ENCODE data around the gene ARRDC1. TPM values are rescaled to one million over a fixed set of nuclear protein-coding genes. Genes with fewer than 3 reads are reported as not detected.
A peak's percentile ranks its signal among the peaks of the same experiment; 100 is the strongest.
"Not testable (repeated sequence)": the region's sequence is repeated elsewhere in the genome, so short reads cannot be mapped to it uniquely, and the experiment has no call there.

ARRDC1 gene, protein sequence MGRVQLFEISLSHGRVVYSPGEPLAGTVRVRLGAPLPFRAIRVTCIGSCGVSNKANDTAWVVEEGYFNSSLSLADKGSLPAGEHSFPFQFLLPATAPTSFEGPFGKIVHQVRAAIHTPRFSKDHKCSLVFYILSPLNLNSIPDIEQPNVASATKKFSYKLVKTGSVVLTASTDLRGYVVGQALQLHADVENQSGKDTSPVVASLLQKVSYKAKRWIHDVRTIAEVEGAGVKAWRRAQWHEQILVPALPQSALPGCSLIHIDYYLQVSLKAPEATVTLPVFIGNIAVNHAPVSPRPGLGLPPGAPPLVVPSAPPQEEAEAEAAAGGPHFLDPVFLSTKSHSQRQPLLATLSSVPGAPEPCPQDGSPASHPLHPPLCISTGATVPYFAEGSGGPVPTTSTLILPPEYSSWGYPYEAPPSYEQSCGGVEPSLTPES
- 100 to 1,000 TPM in 1 of 3 donors, 10 to 100 TPM in 2; 23.8 to 122 (median 57.0) TPM for total RNA-seq

DNA sequence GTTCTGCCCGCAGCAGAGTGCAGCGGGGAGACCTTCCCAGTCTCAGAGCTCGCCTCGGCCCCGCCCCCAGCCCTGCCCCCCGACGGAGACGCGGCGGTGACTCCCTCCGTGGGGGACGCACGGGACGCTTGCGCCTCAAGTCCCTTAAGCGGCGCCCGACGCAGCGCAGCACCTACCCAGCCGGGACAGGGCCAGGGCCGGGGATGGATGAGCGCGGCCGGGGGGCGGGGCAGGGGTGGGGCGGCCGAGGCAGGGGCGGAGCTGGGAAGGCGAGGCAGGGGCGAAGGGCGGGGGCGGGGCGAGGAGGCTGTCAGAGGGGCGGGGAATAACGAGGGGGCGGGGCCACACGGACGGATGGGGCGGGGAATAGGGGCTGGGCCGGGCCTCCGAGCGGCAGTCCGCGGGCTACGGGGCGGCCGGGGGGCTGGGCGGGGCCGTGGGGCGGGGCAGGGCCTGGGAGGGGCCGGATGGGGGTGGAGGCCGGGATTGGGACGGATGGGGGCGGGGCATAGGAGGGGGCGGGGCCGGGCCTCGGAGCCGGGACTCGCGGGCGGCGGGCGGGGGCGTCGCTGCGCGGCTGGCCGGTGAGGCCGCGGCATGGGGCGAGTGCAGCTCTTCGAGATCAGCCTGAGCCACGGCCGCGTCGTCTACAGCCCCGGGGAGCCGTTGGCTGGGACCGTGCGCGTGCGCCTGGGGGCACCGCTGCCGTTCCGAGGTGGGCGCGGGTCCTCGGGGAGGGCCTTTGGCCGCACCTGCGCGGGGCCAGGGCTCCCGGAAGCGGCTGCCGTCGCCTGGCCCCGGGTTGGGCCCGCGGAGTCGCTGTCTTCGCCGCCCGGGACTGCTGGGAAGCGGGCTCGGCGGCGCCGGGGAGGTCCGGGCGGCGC is at the start of gene ARRDC1:
TSS of gene ARRDC1 (plus strand) at position 566 of the 884 bp plus-strand sequence. CDS start at position 598, 32 bp downstream.
- intact Hi-C loops (cut with DNase I; ENCODE audit: low total_unique reads), result loop anchor here (5.0 kb wide), 1 partner anchor 1123 kb away; the partner anchor contains the start of gene SEC16A
- peak; percentile 92 to 95 for DNase-seq (ENCODE audit: low spot score in 2 of 2)
- H3K4me1 ChIP-seq, result peaks cover 15 to 19% of the 10 kb centered on the region in 2 donors
- H3K4me3 ChIP-seq, result peak within 1 kb of the TSS; percentile 78 to 99 (median 80)
- peak within 1 kb of the TSS; percentile 88 to 92 for H3K27ac ChIP-seq
- H3K36me3 ChIP-seq, result no peaks in the 10 kb centered on the region
- H3K9me3 ChIP-seq, result no peaks in the 10 kb centered on the region
- H3K27me3 ChIP-seq, result peaks cover 0 to 3% of the 10 kb centered on the region in 2 donors
- TF ChIP-seq POLR2A (IDR thresholded peaks at IDR 0.05), result no peak
- peak in 2 of 3 donors; percentile 37 to 44 for TF ChIP-seq POLR2AphosphoS5 (IDR thresholded peaks at IDR 0.05)

DNA sequence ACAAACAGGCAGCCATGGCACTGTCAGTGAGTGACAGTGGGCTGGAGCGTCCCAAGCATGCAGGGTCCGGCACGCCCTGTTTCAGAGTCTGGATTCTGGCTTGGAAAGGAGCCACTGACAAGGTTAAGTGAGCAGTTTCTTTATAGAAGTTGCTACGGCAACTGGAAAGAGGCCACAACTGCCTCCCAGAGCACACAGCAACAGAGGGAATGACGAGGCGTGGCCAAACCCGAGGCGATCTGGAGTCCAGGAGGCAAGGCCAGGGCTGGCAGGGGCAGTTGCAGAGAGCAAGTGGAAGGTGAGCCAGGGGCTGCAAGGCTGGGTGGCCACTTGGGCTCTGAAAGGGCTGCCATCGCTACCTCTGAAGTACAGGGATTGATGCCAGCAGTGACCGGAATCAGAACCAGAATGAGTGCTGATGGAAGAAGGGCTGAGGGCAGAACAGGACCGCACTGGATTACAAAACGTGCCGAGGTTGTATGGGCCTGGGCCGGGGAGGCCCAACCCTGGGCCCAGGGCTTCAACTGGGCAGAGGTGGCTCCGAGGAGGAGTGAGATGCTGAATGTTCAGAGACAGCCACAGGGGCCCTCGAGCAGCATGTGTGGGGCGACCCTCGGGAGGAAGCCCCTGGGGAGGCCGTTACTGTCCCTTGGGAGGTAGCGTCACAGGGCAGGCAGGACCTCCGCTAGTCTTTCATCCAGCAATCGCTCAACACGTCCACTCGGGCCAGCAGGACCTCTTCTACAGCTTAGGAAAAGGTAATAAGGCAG is 49.2 kb upstream of the ARRDC1 start:
- no peak overlapping the region for H3K27ac ChIP-seq
- no peak for DNase-seq (ENCODE audit: low spot score in 2 of 2)
- no peaks in the 10 kb centered on the region for H3K9me3 ChIP-seq
- H3K4me3 ChIP-seq, result no peak overlapping the region
- H3K4me1 ChIP-seq, result no peaks in the 10 kb centered on the region
- intact Hi-C loops (cut with DNase I; ENCODE audit: low total_unique reads), result no loop called here
- no peaks in the 10 kb centered on the region for H3K27me3 ChIP-seq
- TF ChIP-seq POLR2A (IDR thresholded peaks at IDR 0.05) (no peak), CTCF (IDR thresholded peaks at IDR 0.05) (no peak), POLR2AphosphoS5 (IDR thresholded peaks at IDR 0.05) (no peak)
- no peaks in the 10 kb centered on the region for H3K36me3 ChIP-seq

DNA sequence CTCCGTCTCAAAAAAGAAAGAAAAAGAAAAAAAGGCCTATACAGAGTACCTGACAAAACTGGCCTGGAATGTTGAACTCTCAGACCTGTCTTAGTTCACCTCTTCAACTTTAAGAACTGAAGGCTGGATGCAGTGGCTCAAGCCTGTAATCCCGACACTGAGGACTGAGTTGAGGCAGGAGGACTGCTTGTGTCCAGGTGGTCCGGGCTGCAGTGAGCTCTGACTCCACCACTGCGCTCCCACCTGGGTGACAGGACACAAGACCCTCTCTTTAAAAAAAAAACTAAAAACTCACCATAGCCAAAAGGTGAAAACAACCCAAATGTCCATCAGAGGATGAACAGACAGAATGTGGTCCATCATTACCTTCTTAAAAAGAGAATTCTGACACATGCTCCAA is 47.4 kb upstream of the ARRDC1 start:
- Histone ChIP-seq H3K27me3 (no peaks in the 10 kb centered on the region), H3K27ac (no peak overlapping the region), H3K4me3 (no peak overlapping the region), H3K9me3 (no peaks in the 10 kb centered on the region), H3K36me3 (no peaks in the 10 kb centered on the region), H3K4me1 (no peaks in the 10 kb centered on the region)
- TF ChIP-seq CTCF (IDR thresholded peaks at IDR 0.05) (no peak), POLR2A (IDR thresholded peaks at IDR 0.05) (no peak), POLR2AphosphoS5 (IDR thresholded peaks at IDR 0.05) (no peak)
- no peak for DNase-seq (ENCODE audit: low spot score in 2 of 2)
- intact Hi-C loops (cut with DNase I; ENCODE audit: low total_unique reads), result no loop called here

- no peaks in the 10 kb centered on the region for H3K9me3 ChIP-seq
- no peak for DNase-seq (ENCODE audit: low spot score in 2 of 2)
- H3K27ac ChIP-seq, result no peak overlapping the region
- no peak overlapping the region for H3K4me3 ChIP-seq
- peaks cover 11% of the 10 kb centered on the region for H3K36me3 ChIP-seq
- intact Hi-C loops (cut with DNase I; ENCODE audit: low total_unique reads), result no loop called here
- H3K27me3 ChIP-seq, result no peaks in the 10 kb centered on the region
- H3K4me1 ChIP-seq, result no peaks in the 10 kb centered on the region
- no peak for TF ChIP-seq POLR2A (IDR thresholded peaks at IDR 0.05)
- TF ChIP-seq POLR2AphosphoS5 (IDR thresholded peaks at IDR 0.05), result no peak
- TF ChIP-seq CTCF (IDR thresholded peaks at IDR 0.05), result no peak
Measured at GRCh38 chr9:137564134-137564533, 41.4 kb upstream of the ARRDC1 start.

DNA sequence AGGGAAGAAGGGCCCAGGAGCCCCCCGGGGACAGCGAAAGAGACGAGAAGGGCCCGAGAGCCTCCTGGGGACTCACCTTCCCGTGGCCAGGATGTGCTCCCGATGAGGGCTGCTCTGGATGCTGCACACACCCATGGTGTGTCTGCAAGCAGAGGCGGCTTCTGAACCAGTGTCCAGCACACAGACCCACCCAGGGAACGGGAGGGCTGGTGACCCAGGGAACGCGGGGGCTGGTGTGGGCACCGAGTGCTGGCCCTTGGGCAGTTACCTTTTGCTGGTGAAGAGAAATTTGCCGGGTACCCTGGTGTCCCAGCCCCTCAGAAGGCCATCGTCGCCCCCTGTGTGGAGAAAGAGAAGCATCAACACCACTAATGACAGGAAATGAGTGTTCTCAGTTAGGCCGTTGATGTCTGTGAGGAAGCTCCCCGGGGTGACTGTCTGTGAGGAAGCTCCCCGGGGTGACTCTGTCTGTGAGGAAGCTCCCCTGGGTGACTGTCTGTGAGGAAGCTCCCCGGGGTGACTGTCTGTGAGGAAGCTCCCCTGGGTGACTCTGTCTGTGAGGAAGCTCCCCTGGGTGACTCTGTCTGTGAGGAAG is 40.6 kb upstream of the ARRDC1 start:
- Histone ChIP-seq H3K27me3 (no peaks in the 10 kb centered on the region), H3K36me3 (peaks cover 11% of the 10 kb centered on the region), H3K27ac (no peak overlapping the region), H3K9me3 (no peaks in the 10 kb centered on the region), H3K4me3 (no peak overlapping the region), H3K4me1 (no peaks in the 10 kb centered on the region)
- TF ChIP-seq CTCF (IDR thresholded peaks at IDR 0.05) (no peak), POLR2A (IDR thresholded peaks at IDR 0.05) (no peak), POLR2AphosphoS5 (IDR thresholded peaks at IDR 0.05) (no peak)
- DNase-seq (ENCODE audit: low spot score in 2 of 2), result no peak
- intact Hi-C loops (cut with DNase I; ENCODE audit: low total_unique reads), result no loop called here

DNA sequence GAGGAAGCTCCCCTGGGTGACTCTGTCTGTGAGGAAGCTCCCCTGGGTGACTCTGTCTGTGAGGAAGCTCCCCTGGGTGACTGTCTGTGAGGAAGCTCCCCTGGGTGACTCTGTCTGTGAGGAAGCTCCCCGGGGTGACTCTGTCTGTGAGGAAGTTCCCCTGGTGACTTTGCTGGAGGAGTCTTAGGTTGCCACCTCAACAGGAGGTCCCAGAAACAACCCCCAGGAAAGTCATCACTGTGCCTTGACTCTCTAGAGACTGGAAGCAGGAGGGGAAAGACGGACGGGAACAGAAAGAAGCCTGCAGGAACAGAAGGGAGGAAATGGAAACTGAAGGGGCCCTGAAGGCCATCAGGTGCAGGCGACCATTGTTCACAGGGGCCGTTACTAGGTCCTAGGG is 37.0 kb upstream of the ARRDC1 start:
- intact Hi-C loops (cut with DNase I; ENCODE audit: low total_unique reads); H3K27me3 ChIP-seq; H3K27ac ChIP-seq; H3K9me3 ChIP-seq; H3K4me1 ChIP-seq; H3K4me3 ChIP-seq; DNase-seq (ENCODE audit: low spot score in 2 of 2): not testable (repeated sequence)
- H3K36me3 ChIP-seq, result peaks cover 11% of the 10 kb centered on the region
